GM19193 (cell line): ENCODE results near the gene KRT80.

Experiments used
- POLR2A ChIP-seq: IDR thresholded peaks from 4 replicates; pipeline ENCODE4 v1.6.1; 2011; ENCODE audit not compliant: insufficient read depth, insufficient read length; ENCODE audit errors: extremely low read depth

The KRT80 gene

GRCh38 chr12:52137746-52138145, 54.1 kb downstream of the KRT80 start:
- no peak for TF ChIP-seq POLR2A

DNA sequence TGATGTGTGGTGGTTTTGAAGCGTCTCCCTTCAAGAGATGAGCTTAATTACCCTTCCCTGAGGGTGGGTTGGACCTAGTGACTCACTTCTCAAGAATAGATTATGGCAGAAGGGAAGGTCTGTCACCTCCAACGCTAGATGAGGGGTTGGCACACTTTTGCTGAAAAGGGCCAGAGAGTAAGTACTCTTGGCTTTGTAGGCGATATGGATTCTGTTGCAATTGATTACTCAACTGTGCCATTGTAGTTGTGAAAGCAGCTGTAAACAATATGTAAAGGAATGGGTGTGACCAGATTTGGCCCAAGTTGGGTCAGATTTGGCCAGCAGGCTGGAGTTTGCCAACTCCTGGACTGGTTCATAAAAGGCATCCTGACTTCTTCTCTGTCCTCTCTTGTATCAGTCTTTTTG, 59.1 kb downstream of the KRT80 start:
- TF ChIP-seq POLR2A: no peak

- TF ChIP-seq POLR2A: no peak
These were observed 61.1 kb downstream of the KRT80 start for GRCh38 chr12:52130711-52131110.

- TF ChIP-seq POLR2A: no peak
These were observed 63.9 kb downstream of the KRT80 start for GRCh38 chr12:52127683-52128450.

DNA sequence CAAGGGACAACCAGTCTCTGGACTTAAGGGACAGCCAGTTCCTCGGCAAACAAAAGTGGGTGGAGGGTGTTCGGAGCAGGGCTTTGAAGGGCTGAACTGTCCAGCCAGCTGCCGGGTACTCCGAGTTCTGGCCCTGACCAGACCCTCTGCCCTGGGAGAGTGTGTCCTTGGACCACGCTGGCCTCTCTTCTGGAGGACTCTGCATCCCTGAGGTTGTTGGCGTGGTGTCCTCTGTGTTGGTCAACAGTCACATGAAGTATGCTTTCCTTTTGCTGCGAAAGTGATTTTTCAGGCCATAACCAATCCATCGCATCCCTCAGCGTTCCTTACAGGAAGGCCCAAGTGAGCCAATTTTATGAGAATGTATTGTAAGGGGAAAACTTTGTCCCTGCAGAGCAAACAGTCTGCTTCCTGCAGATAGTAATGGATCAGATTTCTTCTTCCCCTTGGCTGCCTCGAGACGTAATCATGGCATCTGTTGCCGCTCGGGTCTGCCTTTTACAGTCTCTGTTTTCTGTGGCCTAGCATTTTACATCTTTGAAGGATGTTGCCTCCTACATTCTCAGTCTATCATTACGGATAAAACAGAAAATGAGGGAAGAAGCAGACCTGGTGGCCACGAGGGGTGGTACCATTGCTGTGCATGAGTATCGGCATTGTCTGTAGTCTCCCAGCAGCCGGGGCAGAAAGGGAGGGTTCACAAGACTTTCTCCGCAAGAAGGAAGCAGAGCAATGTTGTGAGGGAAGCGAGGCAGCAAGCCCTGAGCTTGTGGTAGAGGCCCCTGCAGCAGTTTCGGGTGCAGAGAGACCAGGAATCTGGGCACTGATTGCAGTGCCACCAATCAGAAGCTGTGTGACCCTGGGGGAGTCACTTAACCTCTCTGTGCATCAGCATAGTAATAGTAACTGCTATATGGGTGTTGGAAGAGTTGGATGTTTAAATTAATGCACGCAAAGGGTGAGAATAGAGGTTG, 64.9 kb downstream of the KRT80 start:
- no peak for TF ChIP-seq POLR2A

DNA sequence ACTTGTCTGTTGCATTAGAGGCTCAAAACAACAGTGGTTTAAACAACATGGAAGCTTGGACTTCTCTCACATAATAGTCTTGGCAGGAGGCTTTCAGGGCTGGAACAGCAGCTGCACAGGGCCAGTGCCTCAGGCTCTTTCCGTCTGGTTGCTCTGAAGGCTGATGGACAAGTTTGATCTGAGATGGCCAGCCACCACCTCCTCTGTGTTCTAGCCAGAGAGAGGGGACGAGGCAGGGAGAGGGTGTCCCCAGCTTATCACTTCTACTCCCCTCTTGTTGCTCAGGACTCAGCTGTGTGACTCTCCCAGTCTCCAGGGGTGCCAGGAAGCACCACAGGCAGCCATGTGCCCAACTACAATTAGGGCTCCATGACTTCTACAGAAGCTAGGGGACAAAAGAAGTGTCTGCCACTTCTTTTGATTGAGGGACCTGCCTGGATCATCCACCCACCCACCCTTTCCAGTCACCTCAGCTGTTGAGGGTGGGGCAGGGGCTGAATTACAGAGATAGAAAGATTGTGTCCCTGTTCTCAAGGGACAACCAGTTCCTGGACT, 65.7 kb downstream of the KRT80 start:
- no peak for TF ChIP-seq POLR2A

DNA sequence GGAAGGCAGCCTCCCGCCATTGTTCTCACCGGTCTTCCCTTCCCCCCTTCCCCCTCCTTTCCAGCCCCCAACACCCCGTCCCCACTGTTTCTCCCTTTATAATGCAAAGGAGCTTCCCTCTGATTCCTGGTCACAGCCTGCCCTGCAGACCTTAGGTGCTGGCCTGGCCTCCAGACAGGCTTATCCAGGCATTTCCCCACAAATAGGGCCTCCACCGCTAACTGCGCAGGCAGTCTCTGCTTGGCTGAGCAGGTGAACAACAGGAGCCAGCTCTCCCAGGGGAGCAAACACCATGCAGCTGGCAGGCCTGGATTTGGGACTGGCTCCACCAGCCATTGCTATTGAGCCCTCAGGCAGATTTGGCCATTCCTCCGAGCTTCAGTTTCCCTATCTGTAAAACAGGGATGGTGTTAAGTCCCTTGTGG, 66.3 kb downstream of the KRT80 start:
- TF ChIP-seq POLR2A: no peak

DNA sequence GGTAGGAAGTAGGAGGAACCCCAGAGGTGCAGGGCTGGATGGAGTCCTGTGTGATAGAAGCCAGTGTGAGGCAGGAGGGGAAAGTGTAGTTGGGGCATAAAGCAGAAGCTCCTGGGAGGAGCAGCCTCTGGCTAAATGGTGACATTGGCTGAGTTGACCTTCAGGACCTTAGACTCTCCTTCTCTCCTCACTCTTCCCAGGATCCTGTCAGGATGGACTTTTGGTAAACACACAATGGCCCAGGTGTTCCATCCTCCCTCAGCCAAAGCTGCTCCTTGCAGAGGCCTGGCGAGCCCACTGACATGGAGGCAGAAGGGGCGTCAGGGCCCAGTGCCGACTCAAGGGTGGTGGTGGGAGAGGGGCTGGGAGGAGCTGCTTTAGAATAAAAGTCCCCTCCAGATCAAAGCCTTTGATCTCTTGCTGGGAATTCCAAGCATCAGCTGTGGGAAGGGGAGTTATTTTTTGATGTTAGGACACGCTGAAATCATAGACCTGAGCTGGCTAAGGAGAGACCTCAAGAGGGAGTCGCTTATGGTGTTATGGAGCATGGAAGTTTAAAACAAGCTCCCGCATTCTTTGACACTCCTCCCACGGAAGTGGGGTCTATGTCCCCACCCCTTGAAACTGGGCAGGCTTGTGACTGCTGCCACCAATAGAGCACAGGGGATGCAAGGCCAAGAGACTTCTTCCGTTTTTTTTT, 68.2 kb downstream of the KRT80 start:
- no peak for TF ChIP-seq POLR2A

GRCh38 chr12:52122904-52123303, 68.9 kb downstream of the KRT80 start:
- TF ChIP-seq POLR2A: no peak

DNA sequence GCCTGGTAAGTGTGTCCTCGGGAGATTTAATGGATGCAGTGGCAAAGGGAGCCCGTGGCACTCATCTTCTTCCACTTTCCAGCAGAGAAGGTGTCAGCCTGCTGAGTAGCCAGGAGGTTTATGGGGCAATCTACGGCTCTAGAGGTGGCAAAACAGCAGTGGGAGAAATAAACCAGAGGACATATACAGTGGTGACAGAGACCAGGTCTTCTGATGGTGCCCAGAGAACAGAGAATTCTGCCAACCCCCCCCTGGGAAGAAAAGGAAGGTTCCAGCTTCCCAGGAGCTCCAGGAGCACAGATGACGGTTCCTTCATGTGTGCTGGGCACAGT, 69.3 kb downstream of the KRT80 start:
- no peak for TF ChIP-seq POLR2A

DNA sequence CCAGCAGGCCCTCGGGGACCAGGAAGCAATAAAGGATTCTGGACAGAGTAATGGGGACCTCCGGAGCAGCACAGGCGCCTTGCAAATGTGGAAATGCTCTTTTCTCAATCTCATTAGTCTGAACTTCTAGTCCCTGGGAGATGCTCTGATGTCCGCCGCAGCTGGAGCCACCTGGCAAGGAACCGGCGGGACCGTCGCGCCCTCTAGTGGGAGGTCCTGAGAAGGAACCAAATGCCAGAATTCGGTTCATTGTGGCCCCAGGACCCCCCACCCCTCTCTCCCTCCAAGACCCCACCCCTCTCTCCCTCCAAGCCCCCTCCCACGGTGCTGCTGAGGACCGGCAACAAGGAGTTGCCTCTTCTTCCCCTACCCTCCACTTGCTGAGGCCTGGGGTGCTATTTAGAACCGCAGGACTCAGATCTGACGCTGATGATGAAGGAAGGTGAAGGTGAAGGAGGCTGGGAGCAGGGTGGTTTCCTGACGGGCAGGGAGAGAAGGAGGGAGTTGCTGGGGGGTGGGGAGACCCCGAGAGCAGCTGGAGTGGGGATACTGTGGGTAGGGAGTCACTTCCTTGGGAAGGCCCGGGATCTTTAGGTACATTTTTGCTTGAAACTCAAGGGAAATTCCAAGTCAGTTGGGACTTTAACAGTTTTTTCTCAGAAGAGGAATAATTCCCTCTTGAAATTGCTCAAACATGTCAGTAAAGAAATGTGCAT, 69.8 kb downstream of the KRT80 start:
- no peak for TF ChIP-seq POLR2A

DNA sequence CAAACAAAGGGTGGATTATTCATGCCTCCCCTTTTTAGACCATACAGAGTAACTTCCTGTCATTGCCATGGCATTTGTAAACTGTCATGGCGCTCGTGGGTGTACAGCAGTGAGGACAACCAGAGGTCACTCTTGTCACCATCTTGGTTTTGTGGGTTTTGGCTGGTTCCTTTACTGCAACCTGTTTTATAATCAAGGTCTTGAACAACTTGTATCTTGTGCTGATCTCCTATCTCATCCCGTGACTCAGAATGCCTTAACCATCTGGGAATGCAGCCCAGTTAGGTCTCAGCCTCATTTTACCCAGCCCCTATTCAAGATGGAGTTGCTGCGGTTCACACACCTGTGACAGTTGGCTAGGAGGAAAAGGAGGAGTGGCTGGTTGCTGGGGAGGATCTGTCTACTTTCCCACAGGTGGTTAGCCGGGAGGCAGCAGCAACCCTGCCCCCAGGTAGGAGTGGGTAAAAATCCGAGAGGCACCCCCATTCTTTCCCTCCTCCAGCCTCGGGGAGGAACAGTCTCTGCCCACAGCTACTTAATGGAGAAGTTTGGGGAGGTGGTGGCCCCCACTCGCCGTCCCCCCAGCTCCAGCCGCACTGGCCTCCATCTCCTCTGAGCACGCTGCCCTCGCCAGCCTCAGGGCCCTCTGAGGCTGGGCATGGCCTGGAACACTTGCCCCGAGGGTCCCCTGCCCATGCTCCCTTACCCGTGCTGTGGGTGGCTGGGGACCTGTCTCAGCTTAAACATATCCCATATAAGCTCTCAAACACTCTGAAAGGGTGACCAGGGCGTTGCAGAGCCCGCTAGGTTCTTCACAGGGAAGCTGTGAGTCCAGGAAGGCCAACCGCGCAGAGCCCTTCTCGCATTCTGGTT, 70.6 kb downstream of the KRT80 start:
- TF ChIP-seq POLR2A: no peak
